ENCODE measurements around the gene ADAMTSL3.

GRCh38 chr15:84057714-84058331 is 403.9 kb downstream of the ADAMTSL3 start:
- TF ChIP-seq CTCF (IDR thresholded peaks at IDR 0.05) = no peak
- TF ChIP-seq NR1H2 (CRISPR knock-in tag; IDR thresholded peaks at IDR 0.05) = no peak
- TF ChIP-seq FOXJ3 (CRISPR knock-in tag; IDR thresholded peaks at IDR 0.05; ENCODE audit: borderline replicate concordance) = no peak
- no peak for TF ChIP-seq ZBTB43 (CRISPR knock-in tag; IDR thresholded peaks at IDR 0.05)
- no peak for TF ChIP-seq ESRRA (CRISPR knock-in tag; IDR thresholded peaks at IDR 0.05; ENCODE audit: borderline replicate concordance)
